Gastroesophageal sphincter (tissue), 3 donors: ENCODE measurements around the gene NRP1.

Source experiments
- CTCF ChIP-seq, 4 experiments: fragments of 200-600 bp in 2 of 4; fragments of 450-650 bp in 2 of 4; sonication (generic) in 1 of 4; IDR thresholded peaks; one replicate each; pipeline ENCODE4 v1.5.1; 2017 to 2019; ENCODE audit warnings: antibody characterized with exemption in 4 of 4, mild to moderate bottlenecking in 2 of 4, moderate library complexity in 2 of 4
- POLR2AphosphoS5 ChIP-seq: sonication (generic); formaldehyde crosslinking; IDR thresholded peaks from one replicate; pipeline ENCODE4 v1.6.1; 2017; ENCODE audit warnings: antibody characterized with exemption

GRCh38 chr10:33244354-33244967 is 90.0 kb downstream of the NRP1 start:
- TF ChIP-seq CTCF (IDR thresholded peaks at IDR 0.05) = no peak
- no peak for TF ChIP-seq POLR2AphosphoS5
